Fibroblast of skin of right biceps (primary cell): ENCODE measurements around the gene CRHR1.
"Not testable (repeated sequence)": the region's sequence is repeated elsewhere in the genome, so short reads cannot be mapped to it uniquely, and the experiment has no call there.

ENCODE experiments used
- DNase-seq: peaks from one replicate; pipeline ENCODE4 v3.0.0-alpha.2; 2013

Gene CRHR1

GRCh38 chr17:45784293-45784740, at the start of gene CRHR1:
Gene CRHR1 (plus strand): TSS chr17:45784320. CDS start chr17:45784545, 225 bp downstream.
- DNase-seq, result no peak

DNA sequence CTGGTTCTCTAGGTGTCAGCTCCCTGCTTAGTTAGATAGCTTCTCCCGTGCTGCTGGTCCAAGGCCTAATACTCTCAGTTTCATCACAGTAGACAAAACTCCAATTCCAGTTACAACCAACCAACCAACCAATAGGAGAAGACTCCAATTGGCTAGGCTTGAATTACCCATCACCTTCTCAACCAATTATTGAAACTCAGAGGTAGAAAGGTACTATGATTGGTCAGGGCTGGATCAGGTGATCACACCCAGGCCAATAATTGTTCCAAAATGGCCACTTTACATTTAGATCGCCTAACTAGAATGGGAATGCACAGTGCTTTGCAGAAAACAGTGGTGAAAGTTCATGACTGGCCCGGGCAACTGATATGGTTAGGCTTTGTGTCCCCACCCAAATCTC, 49.5 kb upstream of the CRHR1 start:
- DNase-seq, result no peak

- DNase-seq, result no peak
Measured at GRCh38 chr17:45735488-45735887, 48.6 kb upstream of the CRHR1 start.

- DNase-seq, result no peak
Measured at GRCh38 chr17:45739786-45740185, 44.3 kb upstream of the CRHR1 start.

- DNase-seq, result peak; percentile 54
Measured at GRCh38 chr17:45740553-45741330, 43.4 kb upstream of the CRHR1 start.

- DNase-seq, result no peak
Measured at GRCh38 chr17:45742251-45742650, 41.9 kb upstream of the CRHR1 start.

DNA sequence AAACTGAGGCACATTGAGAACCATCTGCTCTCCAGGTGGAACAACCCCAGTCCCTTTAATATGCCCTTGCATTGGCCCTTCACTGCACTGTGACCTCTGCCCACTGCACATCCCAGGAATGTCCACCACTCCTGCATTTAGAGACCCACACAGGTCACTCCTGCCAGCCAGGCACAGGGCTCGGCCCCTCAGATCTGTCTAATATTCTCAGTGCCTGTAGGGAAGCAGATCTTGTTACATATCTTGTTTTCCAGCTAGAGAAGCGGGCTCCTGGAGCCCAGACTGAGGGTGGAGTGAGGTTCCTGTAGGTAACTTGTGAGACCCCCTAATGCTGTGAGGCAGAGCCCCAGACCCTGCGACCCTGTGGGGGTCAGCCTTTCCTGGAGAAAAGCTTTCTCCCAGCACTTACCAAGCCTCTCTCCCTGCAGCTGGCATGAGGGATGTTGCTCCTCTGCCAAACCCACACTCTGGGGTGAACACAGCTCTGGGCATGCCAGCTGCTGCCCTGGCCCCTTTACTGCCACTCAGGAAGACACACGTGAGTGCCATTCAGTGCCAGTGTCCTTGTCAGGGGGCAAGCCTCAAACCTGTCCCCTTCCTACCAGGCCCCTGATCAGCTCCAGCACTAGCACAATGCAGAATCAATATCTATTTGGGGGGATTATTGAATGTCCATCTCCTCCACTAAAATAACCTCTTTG, 40.3 kb upstream of the CRHR1 start:
- no peak for DNase-seq

GRCh38 chr17:45744826-45745225, 39.3 kb upstream of the CRHR1 start:
- not testable (repeated sequence) for DNase-seq

DNA sequence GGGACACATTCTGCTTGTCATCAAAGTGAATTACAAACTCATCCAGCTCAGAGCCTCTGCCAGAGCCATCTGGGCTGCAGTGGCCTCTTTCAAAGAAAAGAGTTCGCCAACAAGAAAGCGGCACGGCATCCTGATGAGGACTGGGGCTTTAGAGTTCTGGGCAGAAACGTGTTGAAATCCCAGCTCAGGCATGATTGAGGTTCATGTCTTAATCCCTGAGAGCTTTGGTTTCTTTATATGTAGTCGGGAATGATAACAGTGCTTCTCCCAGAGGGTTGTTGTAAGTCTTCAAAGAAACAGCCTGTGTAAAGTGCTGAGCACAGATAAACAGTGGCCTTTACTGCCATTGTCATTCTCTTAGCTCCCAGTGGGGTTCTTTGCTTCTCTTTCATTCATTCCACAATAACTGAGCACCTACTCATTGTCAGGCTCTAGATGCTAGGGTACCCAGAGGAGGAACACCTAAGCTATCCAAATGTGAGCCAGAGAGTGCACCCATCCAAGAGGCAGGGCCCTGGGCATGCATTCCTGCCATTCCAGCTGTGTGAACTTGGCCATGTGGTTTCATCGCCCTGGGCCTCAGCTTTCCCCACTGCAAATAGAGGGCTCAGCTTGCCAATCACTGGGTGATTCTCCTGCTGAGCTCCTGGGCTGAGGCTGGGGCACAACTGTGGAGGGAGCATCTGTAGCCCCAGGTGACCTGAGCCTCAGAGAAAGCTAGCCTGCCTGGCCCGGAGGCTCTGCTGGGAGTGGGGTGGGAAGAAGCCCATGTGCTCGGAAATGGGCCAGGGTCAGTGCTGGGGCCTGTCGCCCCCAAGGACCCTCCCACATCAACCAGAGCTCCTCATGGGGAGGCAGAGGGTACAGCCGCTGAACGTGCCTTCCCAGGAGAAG, 38.3 kb upstream of the CRHR1 start:
- no peak for DNase-seq

- DNase-seq, result no peak
Measured at GRCh38 chr17:45747911-45748310, 36.2 kb upstream of the CRHR1 start.

DNA sequence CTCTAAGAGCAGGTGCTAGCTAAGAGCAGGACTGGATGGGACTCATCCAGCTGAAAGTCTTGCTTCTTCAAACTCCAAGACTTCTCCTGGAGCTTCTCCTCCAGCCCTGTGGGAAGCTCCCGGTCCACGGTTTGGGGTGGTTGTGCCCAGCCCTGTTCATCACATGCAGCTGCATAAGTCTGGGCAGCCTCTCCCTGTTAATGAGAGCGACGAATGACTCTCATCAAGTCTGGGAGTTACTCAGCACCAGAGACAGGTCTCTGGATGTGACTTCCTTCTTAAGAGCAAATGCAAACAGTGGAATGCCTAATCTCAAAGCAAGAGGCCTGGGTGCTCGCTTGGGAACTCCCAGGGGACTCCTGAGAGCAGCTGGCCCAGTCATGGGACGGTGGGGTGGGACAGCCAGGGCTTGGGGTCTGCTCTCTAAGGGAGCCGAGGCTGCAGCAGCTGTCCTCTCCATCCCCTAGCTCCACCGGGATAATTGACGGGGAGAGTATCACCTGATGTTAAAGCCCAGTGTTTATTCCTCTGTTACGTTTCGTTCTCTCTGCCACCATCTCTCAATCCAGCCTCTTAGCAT, 35.3 kb upstream of the CRHR1 start:
- no peak for DNase-seq

GRCh38 chr17:45749831-45750335, 34.2 kb upstream of the CRHR1 start:
- no peak for DNase-seq

- no peak for DNase-seq
Measured at GRCh38 chr17:45750779-45751440, 33.2 kb upstream of the CRHR1 start.

- no peak for DNase-seq
Measured at GRCh38 chr17:45751466-45751865, 32.7 kb upstream of the CRHR1 start.

DNA sequence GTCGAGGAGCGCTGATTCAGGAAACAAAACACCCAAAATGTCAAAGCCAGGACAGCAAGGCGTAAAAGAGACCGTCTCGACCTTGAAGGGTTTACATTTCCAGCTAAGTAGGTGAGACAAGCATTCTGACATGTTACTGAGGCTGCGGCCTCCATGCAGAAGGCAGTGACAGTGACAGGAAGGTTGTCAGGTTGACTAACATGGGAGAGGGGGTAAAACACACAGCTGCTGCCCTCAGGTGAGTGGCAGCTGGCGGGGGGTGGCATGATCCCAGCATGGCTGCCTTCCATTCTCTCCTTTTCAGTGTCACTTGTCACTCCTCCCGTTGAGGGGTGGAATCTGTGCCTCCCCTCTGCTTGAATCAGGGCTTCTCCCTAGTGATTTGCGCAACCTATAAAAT, 31.9 kb upstream of the CRHR1 start:
- DNase-seq, result no peak

DNA sequence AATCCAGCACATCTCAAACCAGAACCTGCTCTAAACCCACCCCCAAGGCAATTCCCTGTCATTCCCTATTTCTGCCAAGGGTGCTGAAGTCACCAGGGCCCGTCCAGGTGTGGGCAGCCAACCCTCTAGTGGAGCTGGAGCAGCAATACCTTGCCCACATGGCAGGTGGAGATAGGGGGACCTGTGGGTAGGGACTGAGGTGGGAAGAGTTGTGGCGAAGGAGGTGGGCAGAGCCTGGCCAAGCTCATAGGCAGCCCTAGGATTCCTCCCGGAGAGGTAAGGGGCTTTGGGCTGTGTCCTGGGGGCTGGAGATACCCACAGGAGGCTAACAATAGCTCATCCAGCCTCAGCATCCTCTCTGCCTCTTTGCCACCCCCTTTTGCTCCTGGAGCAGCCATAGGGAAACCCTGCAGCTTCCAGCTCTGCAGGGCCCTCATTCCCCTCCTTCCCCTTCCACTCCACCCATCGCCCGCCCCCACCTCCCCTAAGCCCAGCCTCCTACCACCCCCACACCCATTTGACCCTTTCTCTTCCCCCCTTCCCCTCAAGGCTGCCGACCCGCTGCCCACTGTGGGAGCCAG, 30.4 kb upstream of the CRHR1 start:
- DNase-seq, result no peak

DNA sequence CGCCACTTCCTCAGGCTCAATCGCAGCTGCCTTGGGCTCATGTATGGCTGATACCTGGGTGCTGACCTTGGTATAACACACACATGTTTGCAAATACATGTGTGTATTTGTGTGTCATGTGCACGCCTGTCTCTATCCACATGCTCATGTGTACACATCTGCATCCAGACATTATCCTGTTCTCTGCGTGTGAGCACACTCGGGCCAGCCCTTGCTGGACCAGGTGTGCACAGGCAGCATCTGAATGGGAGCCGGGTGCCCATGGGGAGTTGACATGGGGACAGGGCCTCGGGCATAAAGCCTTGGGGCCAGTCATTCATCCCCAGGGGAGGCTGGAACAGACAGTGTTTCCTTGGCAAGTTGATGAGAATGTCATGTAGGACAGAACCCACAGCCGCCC, 29.1 kb upstream of the CRHR1 start:
- DNase-seq, result no peak

DNA sequence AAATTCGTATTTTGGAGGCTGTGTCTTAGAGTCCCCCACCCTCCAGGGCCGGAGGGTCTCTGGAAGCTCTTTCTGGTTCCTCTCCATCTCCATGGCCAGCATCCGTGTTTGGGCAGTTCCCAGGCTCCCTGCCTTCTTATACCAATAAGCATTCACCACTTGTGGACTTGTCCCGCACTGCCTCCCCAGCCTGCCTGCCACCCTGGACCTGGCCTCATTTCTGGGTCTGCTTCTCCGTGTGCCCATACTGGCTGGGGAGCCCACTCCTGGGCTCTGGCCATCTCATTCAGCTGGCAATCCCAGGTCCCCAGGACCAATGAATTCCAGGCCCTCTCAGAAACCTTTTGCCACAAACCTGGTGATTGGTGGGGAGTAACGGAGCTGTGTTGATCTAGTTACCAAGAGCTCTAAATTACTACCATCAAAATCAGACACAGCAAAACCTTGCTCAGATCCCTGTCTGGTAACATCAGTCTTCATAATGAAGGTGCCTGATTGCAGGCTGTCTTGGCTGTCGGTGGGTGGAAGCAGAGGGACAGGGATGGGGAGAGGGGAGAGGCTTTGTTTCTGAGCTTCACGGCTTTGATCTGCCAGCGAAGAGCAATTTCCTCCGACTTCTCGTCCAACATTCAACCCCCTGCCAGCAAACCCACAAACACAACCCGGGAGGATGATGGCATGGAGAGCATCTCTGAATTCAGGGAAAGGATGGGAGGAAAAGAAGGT, 27.7 kb upstream of the CRHR1 start:
- no peak for DNase-seq

GRCh38 chr17:45757431-45758218, 26.5 kb upstream of the CRHR1 start:
- no peak for DNase-seq

GRCh38 chr17:45758544-45758943, 25.6 kb upstream of the CRHR1 start:
- no peak for DNase-seq
